ENCODE measurements around the gene TSNAX. TPM values are rescaled to one million over a fixed set of nuclear protein-coding genes. Genes with fewer than 3 reads are reported as not detected.
A peak's percentile ranks its signal among the peaks of the same experiment; 100 is the strongest.

The TSNAX gene
- polyA plus RNA-seq, 1 of the 3 experiments (the other 2 are of a cell fraction): 15.7 TPM

- DNase-seq: peak; percentile 44
- CTCF ChIA-PET: interaction anchor here (0.6 to 1.6 kb wide), 6 partner anchors 89 to 1497 kb away, joined by 3 to 6 read pairs (median 3); no protein-coding TSS in a partner anchor
- H3K27me3 ChIP-seq (ENCODE audit: insufficient read depth): no peaks in the 10 kb centered on the region
- H3K79me2 ChIP-seq (ENCODE audit: insufficient read depth): peaks cover 30% of the 10 kb centered on the region
- no peak overlapping the region for H3K9ac ChIP-seq
- peak; percentile 34; the same call in 1 of the 2 replicates for TF ChIP-seq SMC3 (IDR thresholded peaks at IDR 0.05; ENCODE audit: low read depth, low read length)
- TF ChIP-seq CTCF (IDR thresholded peaks at IDR 0.05): peak; percentile 57
- TF ChIP-seq YY1 (IDR thresholded peaks at IDR 0.05; ENCODE audit: low read depth): no peak
- TF ChIP-seq GATA2 (CRISPR knock-in tag; IDR thresholded peaks at IDR 0.05): 0 out of 2 replicates have a peak, but pooled peaks have one; percentile 14
- peak; percentile 31 for TF ChIP-seq RAD21 (IDR thresholded peaks at IDR 0.05; ENCODE audit: low read length)
- no peak for TF ChIP-seq NFIC (IDR thresholded peaks at IDR 0.05; ENCODE audit: borderline replicate concordance)
- H3K4me1 ChIP-seq (ENCODE audit: control insufficient read depth in 1 of 2, insufficient read depth in 2 of 2, low read depth in 1 of 2, low read length in 1 of 2): peaks cover 0 to 8% of the 10 kb centered on the region in 2 experiments; a peak in 2 of 4 replicates
- H2AFZ ChIP-seq (ENCODE audit: low read depth): no peak overlapping the region
- no peaks in the 10 kb centered on the region for H3F3A ChIP-seq (replicated peaks; ENCODE audit: insufficient read depth)
- POLR2A ChIA-PET: no interaction called here
- WGBS (ENCODE audit: low lambda C conversion rate): 78% methylated on average over 2 of the region's 2 CpGs
- H3K9me3 ChIP-seq: no peaks in the 10 kb centered on the region
- no peak overlapping the region for H3K27ac ChIP-seq (ENCODE audit: low read depth in 2 of 2, low read length in 1 of 2)
- peaks cover 29 to 51% of the 10 kb centered on the region in 2 experiments for H3K36me3 ChIP-seq (replicated peaks in 1 of 2; ENCODE audit: control insufficient read depth in 1 of 2, insufficient read depth in 2 of 2, low read length in 1 of 2)
- no peaks in the 10 kb centered on the region for H3K9me2 ChIP-seq
- H3K4me3 ChIP-seq (ENCODE audit: low read depth in 2 of 2, low read length in 1 of 2): no peak overlapping the region
- H3K4me2 ChIP-seq: no peak overlapping the region
- no peaks in the 10 kb centered on the region for H4K20me1 ChIP-seq (ENCODE audit: insufficient read depth)
These were observed 21.9 kb downstream of the TSNAX start for GRCh38 chr1:231550448-231550781.

GRCh38 chr1:231553320-231553719 is 24.9 kb downstream of the TSNAX start:
- Histone ChIP-seq H3K4me2 (no peak overlapping the region), H3K9me3 (no peaks in the 10 kb centered on the region), H3K4me1 (ENCODE audit: control insufficient read depth in 1 of 2, insufficient read depth in 2 of 2, low read depth in 1 of 2, low read length in 1 of 2) (peaks cover 0 to 13% of the 10 kb centered on the region in 2 experiments; a peak in 2 of 4 replicates), H3F3A (replicated peaks; ENCODE audit: insufficient read depth) (no peaks in the 10 kb centered on the region), H3K9ac (no peak overlapping the region), H3K79me2 (ENCODE audit: insufficient read depth) (peaks cover 34% of the 10 kb centered on the region), H3K36me3 (replicated peaks in 1 of 2; ENCODE audit: control insufficient read depth in 1 of 2, insufficient read depth in 2 of 2, low read length in 1 of 2) (peaks cover 24 to 44% of the 10 kb centered on the region in 2 experiments), H3K27ac (ENCODE audit: low read depth in 2 of 2, low read length in 1 of 2) (no peak overlapping the region), H4K20me1 (ENCODE audit: insufficient read depth) (no peaks in the 10 kb centered on the region), H2AFZ (ENCODE audit: low read depth) (no peak overlapping the region), H3K9me2 (no peaks in the 10 kb centered on the region), H3K4me3 (ENCODE audit: low read depth in 2 of 2, low read length in 1 of 2) (no peak overlapping the region), H3K27me3 (ENCODE audit: insufficient read depth) (no peaks in the 10 kb centered on the region)
- no peak for DNase-seq
- 93% methylated on average over 2 of the region's 2 CpGs for WGBS (ENCODE audit: low lambda C conversion rate)
- TF ChIP-seq TAF1 (IDR thresholded peaks at IDR 0.05; ENCODE audit: borderline replicate concordance, low read depth, low read length) (no peak), POLR2AphosphoS5 (IDR thresholded peaks at IDR 0.05; ENCODE audit: low read depth, low read length) (no peak), RAD21 (IDR thresholded peaks at IDR 0.05; ENCODE audit: low read length) (no peak), GABPA (IDR thresholded peaks at IDR 0.05; ENCODE audit: low read depth) (no peak), NRF1 (IDR thresholded peaks at IDR 0.05; ENCODE audit: low read depth, low read length) (no peak), TEAD4 (IDR thresholded peaks at IDR 0.05; ENCODE audit: borderline replicate concordance, insufficient read depth) (no peak), MEF2A (IDR thresholded peaks at IDR 0.05; ENCODE audit: borderline replicate concordance, low read depth) (no peak), CHD2 (IDR thresholded peaks at IDR 0.05; ENCODE audit: low read length, partially characterized antibody) (no peak), USF2 (IDR thresholded peaks at IDR 0.05; ENCODE audit: borderline replicate concordance, low read depth, low read length) (no peak), MXI1 (IDR thresholded peaks at IDR 0.05; ENCODE audit: low read depth, low read length) (no peak), FOXM1 (IDR thresholded peaks at IDR 0.05; ENCODE audit: low read depth) (no peak), CTCF (IDR thresholded peaks at IDR 0.05) (no peak), FOSL2 (IDR thresholded peaks at IDR 0.05; ENCODE audit: borderline replicate concordance, low read depth) (no peak), EP300 (IDR thresholded peaks at IDR 0.05; ENCODE audit: borderline replicate concordance in 1 of 2, low read depth in 1 of 2, low read length in 1 of 2) (no peak), RFX5 (IDR thresholded peaks at IDR 0.05; ENCODE audit: low read length) (no peak), USF1 (IDR thresholded peaks at IDR 0.05; ENCODE audit: borderline replicate concordance, low read depth) (no peak), PBX3 (IDR thresholded peaks at IDR 0.05) (no peak)
- ChIA-PET POLR2A (no interaction called here), CTCF (interaction anchor here (0.7 to 1.0 kb wide), 2 partner anchors 196 to 216 kb away, joined by 3 read pairs; partner anchors contain the start of genes EXOC8 and SPRTN)
